GM13977 (cell line): ENCODE results near the gene SBK2.
A peak's percentile ranks its signal among the peaks of the same experiment; 100 is the strongest.

ENCODE experiments used
- DNase-seq: peaks from one replicate; pipeline ENCODE4 v3.0.0; 2012; ENCODE audit warnings: low spot score
- in situ Hi-C: fragments of 300-500 bp; cut with MboI; formaldehyde crosslinking; loops from one replicate; pipeline ENCODE4 v1.12.0; 2022; ENCODE audit warnings: low sequenced_read_pairs, low pct_unique_long_range_greater_than_20kb, mixed read lengths, inconsistent platforms; ENCODE audit not compliant: unreplicated experiment
- TF ChIP-seq, protein P1 (sequence below): IDR thresholded peaks from 2 replicates; pipeline ENCODE4 v1.5.1; 2012; ENCODE audit warnings: mild to moderate bottlenecking, control low read depth; ENCODE audit not compliant: insufficient read depth; ENCODE audit errors: extremely low read depth, missing control alignments

SBK2 gene

DNA sequence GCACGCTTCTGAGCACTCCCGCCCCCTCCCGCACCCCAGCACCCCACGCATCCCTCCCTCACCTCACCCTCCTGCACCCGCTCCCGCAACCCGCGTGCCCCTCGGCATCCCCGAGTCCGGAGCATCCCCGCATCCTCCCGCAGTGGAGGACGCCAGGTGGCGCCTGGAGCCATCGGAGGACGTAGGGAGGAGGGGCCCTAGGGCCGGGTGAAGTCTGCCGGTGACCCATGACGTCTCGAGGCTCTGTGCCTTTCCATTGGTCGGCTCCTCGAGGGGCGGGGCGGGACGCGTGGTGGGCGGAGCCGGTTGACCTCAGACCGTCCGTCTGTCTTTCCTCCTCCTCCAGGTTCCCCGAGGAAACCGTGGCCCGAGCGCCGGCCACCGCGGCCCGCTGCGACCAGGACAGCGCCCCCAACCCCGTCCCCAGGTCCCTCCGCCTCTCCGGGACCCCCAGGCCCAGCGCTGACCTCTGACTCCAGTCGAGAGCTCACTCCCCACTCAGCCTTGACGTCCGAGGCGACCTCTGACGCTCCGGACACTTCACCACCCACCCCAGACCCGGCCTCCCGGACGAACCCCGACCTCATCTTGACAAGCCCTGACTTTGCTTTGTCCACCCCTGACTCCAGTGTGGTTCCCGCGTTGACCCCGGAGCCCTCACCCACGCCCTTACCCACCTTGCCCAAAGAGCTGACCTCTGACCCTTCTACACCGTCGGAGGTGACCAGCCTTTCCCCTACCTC lies 19.9 kb downstream of the SBK2 start:
- TF ChIP-seq, protein P1, sequence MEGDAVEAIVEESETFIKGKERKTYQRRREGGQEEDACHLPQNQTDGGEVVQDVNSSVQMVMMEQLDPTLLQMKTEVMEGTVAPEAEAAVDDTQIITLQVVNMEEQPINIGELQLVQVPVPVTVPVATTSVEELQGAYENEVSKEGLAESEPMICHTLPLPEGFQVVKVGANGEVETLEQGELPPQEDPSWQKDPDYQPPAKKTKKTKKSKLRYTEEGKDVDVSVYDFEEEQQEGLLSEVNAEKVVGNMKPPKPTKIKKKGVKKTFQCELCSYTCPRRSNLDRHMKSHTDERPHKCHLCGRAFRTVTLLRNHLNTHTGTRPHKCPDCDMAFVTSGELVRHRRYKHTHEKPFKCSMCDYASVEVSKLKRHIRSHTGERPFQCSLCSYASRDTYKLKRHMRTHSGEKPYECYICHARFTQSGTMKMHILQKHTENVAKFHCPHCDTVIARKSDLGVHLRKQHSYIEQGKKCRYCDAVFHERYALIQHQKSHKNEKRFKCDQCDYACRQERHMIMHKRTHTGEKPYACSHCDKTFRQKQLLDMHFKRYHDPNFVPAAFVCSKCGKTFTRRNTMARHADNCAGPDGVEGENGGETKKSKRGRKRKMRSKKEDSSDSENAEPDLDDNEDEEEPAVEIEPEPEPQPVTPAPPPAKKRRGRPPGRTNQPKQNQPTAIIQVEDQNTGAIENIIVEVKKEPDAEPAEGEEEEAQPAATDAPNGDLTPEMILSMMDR = peak; percentile 94
- in situ Hi-C loops = no loop called here
- DNase-seq = peak; percentile 100

DNA sequence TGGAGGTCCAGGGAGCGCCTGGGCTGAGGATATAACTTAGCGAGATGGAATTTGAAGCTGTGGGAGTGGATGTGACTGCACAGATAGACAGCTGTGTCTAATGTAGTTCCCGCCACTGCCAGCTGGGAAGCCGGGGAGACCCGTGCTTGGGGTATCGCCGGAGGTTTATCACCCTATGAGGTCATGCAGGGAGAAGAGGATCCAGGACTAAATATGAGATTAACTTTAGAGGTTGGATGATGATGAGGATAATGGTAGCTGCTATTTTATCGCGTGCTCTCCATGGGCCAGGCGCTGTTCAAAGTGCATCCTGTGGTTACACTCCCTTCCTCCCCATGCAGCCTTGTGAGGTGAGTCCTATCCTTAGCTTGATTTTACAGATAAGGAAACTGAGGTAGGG lies 28.8 kb downstream of the SBK2 start:
- no peak for DNase-seq
- in situ Hi-C loops = loop anchor here (5.0 kb wide), 1 partner anchor 119 kb away; no protein-coding TSS in a partner anchor
- TF ChIP-seq, protein P1 = no peak

DNA sequence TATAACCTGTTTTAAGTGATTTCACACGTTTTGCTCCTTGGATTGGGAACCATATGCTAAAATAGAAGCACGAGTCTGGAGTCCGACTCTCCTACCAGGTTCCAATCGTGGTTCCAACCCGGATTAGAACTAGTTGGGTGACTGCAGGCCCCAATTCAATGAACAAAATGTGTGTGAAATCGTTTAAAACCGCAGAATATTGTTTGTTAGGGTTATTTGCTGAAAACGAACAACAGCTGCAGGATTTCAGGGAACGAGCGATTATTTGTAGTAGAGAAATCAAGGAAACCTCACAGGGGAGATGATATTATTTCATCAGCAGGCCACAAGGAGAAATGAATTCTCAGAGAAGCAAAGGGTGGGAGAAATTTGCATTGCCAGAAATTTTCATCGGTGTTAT lies 32.0 kb downstream of the SBK2 start:
- TF ChIP-seq, protein P1 = no peak
- in situ Hi-C loops = loop anchor here (5.0 kb wide), 1 partner anchor 122 kb away; no protein-coding TSS in a partner anchor
- DNase-seq = no peak

DNA sequence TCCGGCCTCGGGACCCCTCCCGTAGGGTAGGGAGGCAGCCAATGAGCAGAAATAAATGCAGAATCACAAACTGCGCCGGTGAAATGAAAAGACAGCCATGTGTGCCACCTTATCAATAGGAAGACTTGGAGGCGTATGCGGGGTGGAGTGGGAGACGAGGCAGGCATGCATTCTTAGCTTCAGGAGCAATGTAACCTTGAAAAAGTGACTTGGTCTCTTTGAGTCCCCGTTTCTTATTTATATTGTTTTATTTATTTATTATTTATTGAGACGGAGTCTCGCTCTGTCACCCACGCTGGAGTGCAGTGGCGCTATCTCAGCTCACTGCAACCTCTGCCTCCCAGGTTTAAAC lies 32.7 kb downstream of the SBK2 start:
- TF ChIP-seq, protein P1 = no peak
- in situ Hi-C loops = no loop called here
- DNase-seq = no peak

DNA sequence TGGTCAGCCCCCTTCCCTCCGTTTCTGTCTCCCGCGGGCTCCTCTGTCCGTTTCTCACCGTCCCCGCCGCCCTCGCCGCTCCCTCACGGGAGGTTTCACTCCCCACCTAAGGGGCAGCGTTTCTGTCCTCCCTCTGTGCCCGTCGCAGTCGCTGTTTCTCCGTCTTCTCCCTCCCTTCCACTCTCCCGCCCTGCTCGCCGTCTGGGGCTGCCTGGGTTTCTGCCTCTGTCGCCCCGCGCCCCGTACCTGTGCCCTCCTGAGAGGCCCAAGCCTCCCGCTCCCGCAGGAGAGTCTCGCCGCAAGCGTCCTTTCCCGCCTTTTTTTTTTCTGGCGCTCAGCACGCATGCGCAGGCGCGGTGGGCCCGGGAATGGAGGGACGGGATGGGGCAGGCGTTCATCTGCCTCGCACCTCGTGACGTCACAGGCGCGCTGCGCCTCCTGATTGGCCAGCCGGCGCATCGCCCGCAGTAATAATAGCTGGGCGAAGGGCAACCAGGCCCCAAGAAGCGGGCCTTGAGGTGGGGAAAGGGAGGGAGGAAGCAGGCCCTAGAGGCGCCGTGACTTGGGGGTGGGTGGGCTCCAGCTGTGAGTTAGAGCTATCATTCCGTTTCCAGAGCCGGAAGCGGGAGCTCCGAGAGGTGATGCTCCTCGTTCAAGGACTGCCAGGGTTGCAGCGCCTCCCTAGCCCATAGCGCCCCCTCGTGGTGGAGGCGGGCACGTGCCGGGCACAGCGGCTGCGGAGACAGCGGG lies 33.3 kb downstream of the SBK2 start:
- DNase-seq = peak; percentile 99
- TF ChIP-seq, protein P1 = peak; percentile 99
- in situ Hi-C loops = no loop called here

DNA sequence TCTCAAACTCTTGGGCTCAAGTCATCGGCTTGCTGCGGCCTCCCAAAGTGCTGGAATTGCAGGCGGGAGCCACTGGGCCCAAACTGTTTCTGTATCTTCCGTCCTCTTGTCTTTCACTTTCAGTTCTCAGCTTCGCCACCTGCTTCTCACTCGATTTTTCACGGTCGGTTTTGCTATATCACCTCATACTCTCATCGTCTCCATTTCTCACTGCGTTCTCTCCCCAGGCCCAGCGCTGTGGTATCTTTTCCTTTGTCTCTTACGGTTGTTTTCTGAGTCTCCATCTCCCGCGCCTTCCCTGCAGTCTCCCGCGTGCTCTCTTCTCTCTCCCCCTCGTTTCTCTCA lies 33.8 kb downstream of the SBK2 start:
- in situ Hi-C loops = no loop called here

More for the DNA sequence above, 33.8 kb downstream of the SBK2 start:
- DNase-seq = no peak
- TF ChIP-seq, protein P1 = no peak
